Measurements from ENCODE around the gene HIPK3. TPM values are rescaled to one million over a fixed set of nuclear protein-coding genes. Genes with fewer than 3 reads are reported as not detected.

HIPK3 gene
- total RNA-seq, 2 donors from 2014 or later: 31.9 to 36.5 TPM

DNA sequence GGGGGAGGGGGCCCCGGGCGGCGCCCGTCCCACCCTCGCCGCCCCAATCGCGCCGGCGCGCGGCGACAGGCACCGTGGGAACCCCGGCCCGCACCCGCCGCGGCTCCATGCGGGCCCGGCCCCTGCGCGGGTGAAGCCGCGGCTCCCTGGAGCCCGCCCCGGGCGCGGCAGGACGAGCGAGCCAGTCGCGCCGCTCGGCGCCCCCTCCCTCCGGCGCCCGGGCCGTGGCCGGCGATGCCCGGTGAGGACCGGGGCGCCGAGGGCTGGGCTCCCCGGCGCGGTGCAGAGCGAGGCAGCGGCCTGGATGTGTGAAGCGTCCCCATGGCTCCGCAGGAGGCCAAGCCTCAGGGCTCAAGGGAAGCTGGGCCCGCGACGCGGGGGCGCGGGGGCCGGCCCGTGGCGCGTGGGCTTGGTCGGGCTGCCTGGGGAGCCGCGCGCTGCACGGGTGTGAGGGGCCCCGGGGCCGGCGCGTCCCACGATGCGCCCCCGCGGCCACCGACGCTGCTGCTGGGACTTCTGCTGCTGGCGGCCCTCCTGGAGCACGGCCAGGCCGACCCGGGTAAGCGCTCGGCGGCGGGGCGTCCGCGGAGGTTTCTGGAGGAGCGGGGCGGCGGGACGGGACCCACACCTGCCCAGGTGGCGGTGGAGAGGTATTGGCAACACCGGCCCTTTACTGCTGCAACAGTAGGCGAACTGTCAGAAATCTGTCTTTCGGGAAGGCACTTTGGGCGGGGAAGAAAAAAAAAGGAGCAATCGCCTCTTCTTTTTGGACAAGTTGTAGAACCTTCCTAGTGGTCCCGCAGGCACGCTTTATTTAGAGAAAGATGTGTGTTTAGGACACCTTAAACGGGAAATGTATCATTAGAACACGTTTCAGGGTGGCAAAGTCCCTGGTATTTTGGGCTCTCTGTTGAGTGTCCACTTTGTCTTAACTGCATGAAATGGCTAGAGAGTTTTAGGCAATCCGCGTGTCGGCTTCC lies 119.4 kb downstream of the HIPK3 start:
- Mint-ChIP-seq H3K36me3 (ENCODE audit: low read depth) (no peaks in the 10 kb centered on the region), H3K27ac (no peak overlapping the region), H3K27me3 (peaks cover 41% of the 10 kb centered on the region)

GRCh38 chr11:33377412-33378370 lies 120.5 kb downstream of the HIPK3 start:
- H3K27me3 Mint-ChIP-seq: peaks cover 40% of the 10 kb centered on the region
- no peak for ATAC-seq (replicated peaks)
- H3K36me3 Mint-ChIP-seq (ENCODE audit: low read depth): no peaks in the 10 kb centered on the region
- H3K27ac Mint-ChIP-seq: no peak overlapping the region
- no peaks in the 10 kb centered on the region for H3K9me3 Mint-ChIP-seq
- H3K4me3 Mint-ChIP-seq: no peak overlapping the region
- H3K4me1 Mint-ChIP-seq: no peaks in the 10 kb centered on the region

More for the DNA sequence above, 119.4 kb downstream of the HIPK3 start:
- Mint-ChIP-seq H3K4me1 (no peaks in the 10 kb centered on the region), H3K4me3 (no peak overlapping the region), H3K9me3 (no peaks in the 10 kb centered on the region)
- no peak for ATAC-seq (replicated peaks)

DNA sequence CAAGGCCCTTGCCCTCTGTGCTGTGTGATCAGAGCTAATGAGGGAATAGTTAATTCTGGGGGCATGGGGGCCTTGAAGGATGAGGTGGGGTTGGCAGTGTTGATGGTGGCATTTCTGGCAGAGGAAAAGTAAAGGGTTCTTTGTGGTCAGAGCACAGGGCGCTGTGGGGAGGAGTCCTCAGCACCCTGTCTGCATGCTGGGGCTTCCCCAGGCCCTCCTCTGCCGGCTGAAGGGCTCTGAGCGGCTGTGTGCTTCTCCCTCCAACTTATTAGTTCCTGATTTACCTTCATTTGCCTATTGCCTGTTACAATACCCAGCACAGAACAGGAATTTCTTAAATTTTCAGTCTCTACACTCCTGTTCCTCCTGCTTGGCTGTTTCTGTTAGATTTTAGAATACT lies 122.8 kb downstream of the HIPK3 start:
- no peaks in the 10 kb centered on the region for H3K9me3 Mint-ChIP-seq
- H3K4me3 Mint-ChIP-seq: no peak overlapping the region
- no peak overlapping the region for H3K27ac Mint-ChIP-seq
- H3K36me3 Mint-ChIP-seq (ENCODE audit: low read depth): no peaks in the 10 kb centered on the region
- no peak for ATAC-seq (replicated peaks)
- no peaks in the 10 kb centered on the region for H3K4me1 Mint-ChIP-seq
- H3K27me3 Mint-ChIP-seq: peaks cover 26% of the 10 kb centered on the region

- Mint-ChIP-seq H3K4me3 (no peak overlapping the region), H3K36me3 (ENCODE audit: low read depth) (no peaks in the 10 kb centered on the region), H3K27me3 (peaks cover 19% of the 10 kb centered on the region), H3K9me3 (no peaks in the 10 kb centered on the region), H3K4me1 (no peaks in the 10 kb centered on the region), H3K27ac (no peak overlapping the region)
- no peak for ATAC-seq (replicated peaks)
Measured at GRCh38 chr11:33383075-33383919, 126.1 kb downstream of the HIPK3 start.

DNA sequence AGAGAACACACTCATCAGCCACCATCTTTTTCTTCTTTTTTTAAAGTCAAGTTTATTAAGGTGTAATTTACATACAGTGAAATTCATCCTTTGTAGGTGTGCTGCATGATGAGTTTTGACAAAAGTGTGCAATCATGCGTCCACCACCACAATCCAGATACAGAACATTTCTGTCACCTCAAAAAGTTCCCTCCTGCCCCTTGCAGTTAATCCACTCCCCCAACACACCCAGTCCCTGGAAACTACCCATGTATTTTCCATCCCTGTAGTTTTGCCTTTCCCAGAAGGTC lies 126.7 kb downstream of the HIPK3 start:
- Mint-ChIP-seq H3K9me3 (no peaks in the 10 kb centered on the region), H3K27me3 (peaks cover 13% of the 10 kb centered on the region), H3K4me1 (no peaks in the 10 kb centered on the region), H3K27ac (no peak overlapping the region), H3K36me3 (ENCODE audit: low read depth) (no peaks in the 10 kb centered on the region), H3K4me3 (no peak overlapping the region)
- no peak for ATAC-seq (replicated peaks)

GRCh38 chr11:33384220-33384619 lies 127.0 kb downstream of the HIPK3 start:
- Mint-ChIP-seq H3K27ac (no peak overlapping the region), H3K36me3 (ENCODE audit: low read depth) (no peaks in the 10 kb centered on the region), H3K4me1 (no peaks in the 10 kb centered on the region), H3K4me3 (no peak overlapping the region), H3K9me3 (no peaks in the 10 kb centered on the region), H3K27me3 (peaks cover 12% of the 10 kb centered on the region)
- ATAC-seq (replicated peaks): no peak

GRCh38 chr11:33387581-33387980 lies 130.4 kb downstream of the HIPK3 start:
- H3K4me1 Mint-ChIP-seq: no peaks in the 10 kb centered on the region
- H3K9me3 Mint-ChIP-seq: no peaks in the 10 kb centered on the region
- no peak overlapping the region for H3K27ac Mint-ChIP-seq
- H3K36me3 Mint-ChIP-seq (ENCODE audit: low read depth): no peaks in the 10 kb centered on the region
- H3K27me3 Mint-ChIP-seq: peaks cover 10% of the 10 kb centered on the region
- no peak for ATAC-seq (replicated peaks)
- no peak overlapping the region for H3K4me3 Mint-ChIP-seq

DNA sequence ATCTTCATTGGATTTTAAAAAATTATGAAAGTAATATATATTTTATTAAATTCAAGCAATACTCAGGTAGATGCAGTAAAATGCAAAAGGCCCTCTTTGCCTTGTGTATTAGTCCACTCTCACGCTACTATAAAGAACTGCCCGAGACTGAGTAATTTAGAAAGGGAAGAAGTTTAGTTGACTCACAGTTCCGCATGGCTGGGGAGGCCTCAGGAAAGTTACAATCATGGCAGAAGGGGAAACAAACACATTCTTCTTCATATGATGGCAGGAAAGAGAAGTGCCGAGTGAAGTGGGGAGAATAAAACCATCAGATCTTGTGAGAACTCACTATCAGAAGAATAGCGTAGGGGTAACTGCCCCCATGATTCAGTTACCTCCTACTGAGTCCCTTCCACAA lies 130.8 kb downstream of the HIPK3 start:
- no peak overlapping the region for H3K4me3 Mint-ChIP-seq
- ATAC-seq (replicated peaks): no peak
- H3K9me3 Mint-ChIP-seq: no peaks in the 10 kb centered on the region
- no peaks in the 10 kb centered on the region for H3K36me3 Mint-ChIP-seq (ENCODE audit: low read depth)
- H3K4me1 Mint-ChIP-seq: no peaks in the 10 kb centered on the region
- no peak overlapping the region for H3K27ac Mint-ChIP-seq
- H3K27me3 Mint-ChIP-seq: peaks cover 14% of the 10 kb centered on the region

GRCh38 chr11:33388793-33389525 lies 131.8 kb downstream of the HIPK3 start:
- Mint-ChIP-seq H3K27ac (no peak overlapping the region), H3K4me3 (no peak overlapping the region), H3K36me3 (ENCODE audit: low read depth) (no peaks in the 10 kb centered on the region), H3K27me3 (peaks cover 19% of the 10 kb centered on the region), H3K9me3 (no peaks in the 10 kb centered on the region), H3K4me1 (no peaks in the 10 kb centered on the region)
- ATAC-seq (replicated peaks): no peak

- no peak overlapping the region for H3K27ac Mint-ChIP-seq
- H3K36me3 Mint-ChIP-seq (ENCODE audit: low read depth): no peaks in the 10 kb centered on the region
- no peaks in the 10 kb centered on the region for H3K9me3 Mint-ChIP-seq
- H3K4me3 Mint-ChIP-seq: no peak overlapping the region
- peaks cover 19% of the 10 kb centered on the region for H3K27me3 Mint-ChIP-seq
- H3K4me1 Mint-ChIP-seq: no peaks in the 10 kb centered on the region
- ATAC-seq (replicated peaks): no peak
Measured at GRCh38 chr11:33389635-33390034, 132.5 kb downstream of the HIPK3 start.

- no peak for ATAC-seq (replicated peaks)
- no peaks in the 10 kb centered on the region for H3K9me3 Mint-ChIP-seq
- peaks cover 28% of the 10 kb centered on the region for H3K27me3 Mint-ChIP-seq
- no peak overlapping the region for H3K27ac Mint-ChIP-seq
- H3K4me1 Mint-ChIP-seq: no peaks in the 10 kb centered on the region
- no peak overlapping the region for H3K4me3 Mint-ChIP-seq
- H3K36me3 Mint-ChIP-seq (ENCODE audit: low read depth): no peaks in the 10 kb centered on the region
Measured at GRCh38 chr11:33390944-33391892, 134.0 kb downstream of the HIPK3 start.

GRCh38 chr11:33391893-33392251 lies 134.7 kb downstream of the HIPK3 start:
- Mint-ChIP-seq H3K4me3 (no peak overlapping the region), H3K36me3 (ENCODE audit: low read depth) (no peaks in the 10 kb centered on the region), H3K27me3 (peaks cover 29% of the 10 kb centered on the region), H3K27ac (no peak overlapping the region), H3K9me3 (no peaks in the 10 kb centered on the region), H3K4me1 (no peaks in the 10 kb centered on the region)
- no peak for ATAC-seq (replicated peaks)
